Urinary bladder (tissue), 4 donors: ENCODE data around the gene PTPRN2. TPM values are rescaled to one million over a fixed set of nuclear protein-coding genes. Genes with fewer than 3 reads are reported as not detected.

ENCODE experiments used
- DNase-seq: peaks from one replicate; pipeline ENCODE4 v3.0.0-alpha.2; 2015; ENCODE audit errors: extremely low spot score
- H3K27ac ChIP-seq: one replicate; pipeline ENCODE4 v1.5.1; 2013; ENCODE audit warnings: low read depth, mild to moderate bottlenecking, moderate library complexity
- H3K36me3 ChIP-seq: one replicate; pipeline ENCODE4 v1.6.1; 2013; ENCODE audit warnings: mild to moderate bottlenecking, moderate library complexity; ENCODE audit not compliant: insufficient read depth
- H3K4me1 ChIP-seq: one replicate; pipeline ENCODE4 v1.6.1; 2013; ENCODE audit warnings: mild to moderate bottlenecking, moderate library complexity; ENCODE audit not compliant: insufficient read depth
- H3K4me3 ChIP-seq: one replicate; pipeline ENCODE4 v1.5.1; 2013; ENCODE audit warnings: low read depth, low read length
- WGBS: extraction: QIAGEN DNeasy Blood & Tissue Kit; methylation state at CpG from one replicate; pipeline ENCODE4 v1.1.7; 2013; 5-methylcytosine and 5-hydroxymethylcytosine counted together
- polyA plus RNA-seq: library from polyadenylated mRNA; stranded (reverse); fragments of 200-250 nt; gene quantifications from one replicate; pipeline ENCODE4 v1.2.3, GENCODE V29; 2013
- total RNA-seq: library from RNA; depleted of rRNA; stranded (reverse); fragments of >200 nt; gene quantifications from one replicate; pipeline ENCODE4 v1.2.3, GENCODE V29; 2014
- donor health status: healthy with polysubstance abuse.
- donor health status: healthy.

Gene PTPRN2
- total and polyA plus RNA-seq, 2 donors = 2.8 to 4.4 TPM

- peaks cover 2% of the 10 kb centered on the region for H3K4me1 ChIP-seq
- H3K4me3 ChIP-seq = no peak overlapping the region
- no peak for DNase-seq
- no peak overlapping the region for H3K27ac ChIP-seq
- 24% methylated on average over 6 of the region's 6 CpGs for WGBS
- H3K36me3 ChIP-seq = no peaks in the 10 kb centered on the region
Observed at GRCh38 chr7:157694376-157694665, 893.3 kb downstream of the PTPRN2 start.

- no peak overlapping the region for H3K4me3 ChIP-seq
- no peak for DNase-seq
- peaks cover 2% of the 10 kb centered on the region for H3K4me1 ChIP-seq
Observed at GRCh38 chr7:157693521-157694375, 893.9 kb downstream of the PTPRN2 start.

GRCh38 chr7:157693071-157693520 is 894.5 kb downstream of the PTPRN2 start:
- no peak for DNase-seq
- 2% methylated on average over 47 of the region's 47 CpGs for WGBS
- no peak overlapping the region for H3K27ac ChIP-seq
- H3K4me1 ChIP-seq = peaks cover 2% of the 10 kb centered on the region
- no peaks in the 10 kb centered on the region for H3K36me3 ChIP-seq
- no peak overlapping the region for H3K4me3 ChIP-seq

More at GRCh38 chr7:157693521-157694375, 893.9 kb downstream of the PTPRN2 start:
- no peak overlapping the region for H3K27ac ChIP-seq
- 4% methylated on average over 64 of the region's 64 CpGs for WGBS
- H3K36me3 ChIP-seq = no peaks in the 10 kb centered on the region

- Histone ChIP-seq H3K27ac (no peak overlapping the region), H3K4me1 (peaks cover 2% of the 10 kb centered on the region), H3K36me3 (no peaks in the 10 kb centered on the region), H3K4me3 (no peak overlapping the region)
- 7% methylated on average over 44 of the region's 44 CpGs for WGBS
- DNase-seq = no peak
Observed at GRCh38 chr7:157692460-157693011, 895.1 kb downstream of the PTPRN2 start.

- H3K36me3 ChIP-seq = no peaks in the 10 kb centered on the region
- 5% methylated on average over 64 of the region's 64 CpGs for WGBS
- DNase-seq = no peak
- H3K27ac ChIP-seq = no peak overlapping the region
- H3K4me3 ChIP-seq = peak overlapping the region; percentile 52
- peaks cover 2% of the 10 kb centered on the region for H3K4me1 ChIP-seq
Observed at GRCh38 chr7:157691586-157692459, 895.8 kb downstream of the PTPRN2 start.

GRCh38 chr7:157690833-157691585 is 896.6 kb downstream of the PTPRN2 start:
- peak; percentile 33 for DNase-seq
- H3K4me3 ChIP-seq = peak overlapping the region; percentile 52
- WGBS = 1% methylated on average over 72 of the region's 72 CpGs
- H3K4me1 ChIP-seq = peaks cover 2% of the 10 kb centered on the region
- no peaks in the 10 kb centered on the region for H3K36me3 ChIP-seq
- H3K27ac ChIP-seq = no peak overlapping the region

- Histone ChIP-seq H3K27ac (no peak overlapping the region), H3K36me3 (no peaks in the 10 kb centered on the region)
Observed at GRCh38 chr7:157690058-157690832, 897.4 kb downstream of the PTPRN2 start.

GRCh38 chr7:157689269-157690057 is 898.2 kb downstream of the PTPRN2 start:
- peaks cover 6% of the 10 kb centered on the region for H3K4me1 ChIP-seq
- no peaks in the 10 kb centered on the region for H3K36me3 ChIP-seq
- no peak overlapping the region for H3K27ac ChIP-seq
- H3K4me3 ChIP-seq = peak overlapping the region; percentile 52
- WGBS = 3% methylated on average over 59 of the region's 59 CpGs
- no peak for DNase-seq

More at GRCh38 chr7:157690058-157690832, 897.4 kb downstream of the PTPRN2 start:
- Histone ChIP-seq H3K4me3 (peak overlapping the region; percentile 52), H3K4me1 (peaks cover 2% of the 10 kb centered on the region)
- no peak for DNase-seq
- 1% methylated on average over 70 of the region's 70 CpGs for WGBS

GRCh38 chr7:157688533-157689268 is 898.9 kb downstream of the PTPRN2 start:
- H3K36me3 ChIP-seq = no peaks in the 10 kb centered on the region
- no peak overlapping the region for H3K27ac ChIP-seq
- 7% methylated on average over 64 of the region's 64 CpGs for WGBS
- peaks cover 6% of the 10 kb centered on the region for H3K4me1 ChIP-seq
- DNase-seq = no peak
- H3K4me3 ChIP-seq = no peak overlapping the region

- 27% methylated on average over 9 of the region's 9 CpGs for WGBS
- no peak overlapping the region for H3K4me3 ChIP-seq
- peaks cover 4% of the 10 kb centered on the region for H3K4me1 ChIP-seq
- no peak for DNase-seq
- no peak overlapping the region for H3K27ac ChIP-seq
- no peaks in the 10 kb centered on the region for H3K36me3 ChIP-seq
Observed at GRCh38 chr7:157687845-157688532, 899.6 kb downstream of the PTPRN2 start.

- peaks cover 4% of the 10 kb centered on the region for H3K4me1 ChIP-seq
- WGBS = 43% methylated on average over 5 of the region's 5 CpGs
- no peak for DNase-seq
- no peaks in the 10 kb centered on the region for H3K36me3 ChIP-seq
- H3K27ac ChIP-seq = no peak overlapping the region
- H3K4me3 ChIP-seq = no peak overlapping the region
Observed at GRCh38 chr7:157687158-157687557, 900.5 kb downstream of the PTPRN2 start.
